OCI-M2 (cell line): ENCODE measurements around the gene SRPK3.

Experiments used
- DNase-seq: peaks from one replicate; lab custom pipeline; 2025; ENCODE audit not compliant: unreplicated experiment; lab: John Stamatoyannopoulos, UW

The SRPK3 gene

DNA sequence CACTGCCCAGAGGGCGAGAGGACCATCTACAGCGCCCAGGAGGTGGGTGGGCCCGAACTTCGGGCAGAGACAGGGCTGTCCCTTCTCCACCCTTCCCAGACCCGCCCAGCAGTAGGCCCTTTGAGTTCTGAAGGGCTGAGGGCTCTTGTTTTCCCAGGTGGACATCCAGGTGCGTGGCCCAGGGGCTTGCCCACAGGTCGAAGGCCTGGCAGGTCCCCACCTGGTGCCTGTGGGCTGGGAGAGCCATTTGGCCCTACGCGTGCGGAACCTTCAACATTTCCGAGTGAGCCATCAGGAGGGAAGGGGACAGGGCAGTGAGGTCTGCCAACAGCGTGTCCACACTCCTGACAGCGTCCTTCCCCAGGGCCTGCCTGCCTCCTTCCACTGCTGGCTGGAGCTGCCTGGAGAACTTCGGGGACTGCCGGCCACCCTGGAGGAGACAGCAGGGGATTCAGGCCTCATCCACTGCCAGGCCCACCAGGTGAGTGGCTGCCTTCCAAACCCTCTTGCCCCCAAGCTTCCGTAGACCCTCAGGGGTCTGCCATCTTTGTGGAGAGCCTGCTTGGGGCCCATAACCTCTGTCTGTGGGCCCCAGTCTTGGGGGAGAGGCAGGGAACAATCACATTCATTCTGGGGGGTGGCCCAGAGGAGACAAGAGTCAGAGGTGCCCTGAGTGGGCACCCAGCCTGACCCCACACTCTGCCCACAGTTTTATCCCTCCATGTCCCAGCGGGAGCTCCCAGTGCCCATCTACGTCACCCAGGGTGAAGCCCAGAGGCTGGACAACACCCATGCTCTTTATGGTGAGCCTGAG lies 10.0 kb upstream of the SRPK3 start:
- DNase-seq, result no peak

DNA sequence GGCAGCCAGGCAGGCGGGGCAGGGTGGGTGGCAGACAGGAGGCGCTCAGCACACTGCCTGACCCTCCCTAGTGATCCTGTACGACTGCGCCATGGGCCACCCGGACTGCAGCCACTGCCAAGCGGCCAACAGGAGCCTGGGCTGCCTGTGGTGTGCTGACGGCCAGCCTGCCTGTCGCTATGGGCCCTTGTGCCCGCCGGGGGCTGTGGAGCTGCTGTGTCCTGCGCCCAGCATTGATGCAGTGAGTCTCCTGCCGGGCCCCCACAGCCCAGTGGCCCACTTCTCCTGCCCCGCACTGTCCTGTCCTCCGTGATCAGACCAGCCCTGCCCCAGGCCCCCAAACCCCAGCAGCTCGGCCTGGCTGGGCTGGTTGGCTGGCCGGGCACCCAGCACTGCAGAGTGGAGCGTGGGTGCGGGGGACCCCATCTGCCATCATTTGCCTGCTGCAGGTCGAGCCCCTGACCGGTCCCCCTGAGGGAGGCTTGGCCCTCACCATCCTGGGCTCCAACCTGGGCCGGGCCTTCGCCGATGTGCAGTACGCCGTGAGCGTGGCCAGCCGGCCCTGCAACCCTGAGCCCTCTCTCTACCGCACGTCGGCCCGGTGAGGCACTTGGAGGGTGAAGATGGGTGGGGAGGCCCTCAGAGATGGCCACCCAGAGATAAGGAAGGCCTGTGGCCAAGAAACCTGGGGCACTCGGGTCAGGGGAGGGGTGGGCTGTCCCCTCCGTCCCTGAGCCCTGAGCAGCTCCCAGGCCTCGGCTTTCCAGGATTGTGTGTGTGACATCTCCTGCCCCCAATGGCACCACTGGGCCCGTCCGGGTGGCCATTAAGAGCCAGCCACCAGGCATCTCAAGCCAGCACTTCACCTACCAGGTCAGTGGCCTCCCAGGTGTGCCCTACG lies 9.2 kb upstream of the SRPK3 start:
- DNase-seq, result no peak

GRCh38 chrX:153772316-153773217 lies 8.3 kb upstream of the SRPK3 start:
- DNase-seq, result no peak

GRCh38 chrX:153773218-153773611 lies 7.6 kb upstream of the SRPK3 start:
- DNase-seq, result no peak

- DNase-seq, result no peak
These were observed 6.9 kb upstream of the SRPK3 start for GRCh38 chrX:153773741-153774575.

- no peak for DNase-seq
These were observed 6.1 kb upstream of the SRPK3 start for GRCh38 chrX:153774576-153775292.

GRCh38 chrX:153775293-153776119 lies 5.3 kb upstream of the SRPK3 start:
- DNase-seq, result no peak

DNA sequence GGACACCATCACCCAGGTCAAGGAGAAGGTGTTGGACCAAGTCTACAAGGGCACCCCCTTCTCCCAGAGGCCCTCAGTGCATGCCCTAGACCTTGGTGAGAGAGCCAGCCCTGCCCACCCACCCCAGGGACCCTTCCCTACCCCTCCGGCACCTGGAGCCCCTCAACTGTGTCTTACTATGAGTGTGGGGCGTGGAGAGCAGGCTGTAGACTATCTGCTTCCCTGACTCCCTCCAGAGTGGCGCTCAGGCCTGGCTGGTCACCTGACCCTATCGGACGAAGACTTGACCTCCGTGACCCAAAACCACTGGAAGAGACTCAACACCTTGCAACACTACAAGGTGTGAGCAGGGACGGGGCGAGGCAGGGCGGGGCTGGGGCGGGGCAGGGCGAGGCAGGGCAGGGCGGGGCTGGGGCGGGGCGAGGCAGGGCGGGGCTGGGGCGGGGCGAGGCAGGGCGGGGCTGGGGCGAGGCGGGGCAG lies 4.7 kb upstream of the SRPK3 start:
- DNase-seq, result no peak

- no peak for DNase-seq
These were observed 4.2 kb upstream of the SRPK3 start for GRCh38 chrX:153776611-153777045.

- DNase-seq, result no peak
These were observed 3.4 kb upstream of the SRPK3 start for GRCh38 chrX:153777261-153778090.

GRCh38 chrX:153778181-153778580 lies 2.7 kb upstream of the SRPK3 start:
- DNase-seq, result no peak

- DNase-seq, result no peak
These were observed 2.1 kb upstream of the SRPK3 start for GRCh38 chrX:153778684-153779101.

- DNase-seq, result no peak
These were observed 757 bp upstream of the SRPK3 start for GRCh38 chrX:153779891-153780677.

GRCh38 chrX:153781428-153782047 lies 697 bp downstream of the SRPK3 start:
- DNase-seq, result no peak

DNA sequence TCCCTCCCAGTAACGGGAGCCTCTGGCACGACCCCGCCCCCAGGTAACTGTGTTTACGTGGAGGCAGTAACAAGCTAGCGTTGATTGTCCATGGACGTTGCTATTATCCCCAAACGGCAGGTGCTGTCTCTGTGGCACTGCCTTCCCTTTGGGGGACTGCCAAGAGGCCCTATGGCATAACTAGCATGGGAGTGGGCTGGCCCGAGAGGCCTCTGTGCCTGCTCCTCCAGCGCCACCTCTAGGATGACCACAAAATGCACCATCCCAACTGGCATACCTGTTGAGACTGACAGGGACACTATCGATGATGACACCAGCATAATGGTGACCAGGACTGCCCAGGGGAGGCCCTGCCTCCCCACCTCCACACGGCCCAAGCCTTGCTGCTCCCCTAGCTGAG lies 1.5 kb downstream of the SRPK3 start:
- DNase-seq, result no peak

DNA sequence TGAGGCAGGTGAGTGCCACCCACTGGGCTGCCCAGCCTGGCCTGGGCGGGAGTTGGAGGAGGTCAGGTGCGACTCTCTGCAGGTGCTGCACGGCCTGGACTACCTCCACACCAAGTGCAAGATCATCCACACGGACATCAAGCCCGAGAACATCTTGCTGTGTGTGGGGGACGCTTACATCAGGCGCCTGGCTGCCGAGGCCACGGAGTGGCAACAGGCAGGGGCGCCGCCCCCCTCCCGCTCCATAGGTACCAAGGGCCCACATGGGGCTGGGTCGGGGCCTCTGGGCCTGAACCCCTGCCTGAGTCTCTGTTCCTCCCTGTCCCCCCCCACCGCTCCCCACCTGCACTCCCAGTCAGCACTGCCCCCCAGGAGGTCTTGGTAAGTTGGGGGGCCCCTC lies 2.0 kb downstream of the SRPK3 start:
- no peak for DNase-seq
